ENCODE results near the gene FOSL2.

DNA sequence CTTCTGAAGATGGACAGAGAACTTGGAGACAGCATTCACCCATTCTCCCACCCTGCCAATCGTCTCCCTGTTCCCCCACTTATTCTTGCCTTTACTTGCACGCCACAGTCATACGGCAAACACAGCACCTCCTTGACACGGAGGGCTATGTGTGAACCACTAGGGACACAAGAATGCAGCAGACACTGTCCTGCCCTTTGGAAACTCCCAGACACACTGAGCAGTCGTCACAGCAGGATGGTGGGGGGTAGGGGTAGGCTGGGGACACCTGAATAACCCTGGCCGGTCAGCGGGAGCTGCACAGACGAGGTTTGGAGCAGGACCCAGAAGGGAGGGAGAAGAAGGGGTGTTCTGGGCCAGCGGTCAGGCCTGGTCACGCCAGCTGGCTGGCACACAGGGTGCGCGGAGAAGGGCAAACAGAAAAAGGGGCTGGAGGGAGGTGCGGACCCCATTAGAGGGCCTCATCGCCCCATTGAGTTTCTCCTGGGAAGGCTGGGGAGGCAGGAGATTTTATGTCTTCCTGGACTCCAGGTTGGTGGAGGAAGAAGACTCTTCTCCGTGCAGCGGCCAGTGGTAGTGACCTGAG lies 40.0 kb upstream of the FOSL2 start:
- no peak for TF ChIP-seq POLR2A (IDR thresholded peaks at IDR 0.05; ENCODE audit: low read length)
- no peak for TF ChIP-seq GATA1 (IDR thresholded peaks at IDR 0.05; ENCODE audit: low read depth, low read length)

Data from erythroblast (primary cell).